Measurements from ENCODE around the gene MSGN1. TPM values are rescaled to one million over a fixed set of nuclear protein-coding genes. Genes with fewer than 3 reads are reported as not detected.

The MSGN1 gene
- not detected for polyA plus RNA-seq (2013, experiment 1 of 2; ENCODE audit: insufficient read length)
- not detected for polyA plus RNA-seq (2013, experiment 2 of 2; ENCODE audit: insufficient read length)

DNA sequence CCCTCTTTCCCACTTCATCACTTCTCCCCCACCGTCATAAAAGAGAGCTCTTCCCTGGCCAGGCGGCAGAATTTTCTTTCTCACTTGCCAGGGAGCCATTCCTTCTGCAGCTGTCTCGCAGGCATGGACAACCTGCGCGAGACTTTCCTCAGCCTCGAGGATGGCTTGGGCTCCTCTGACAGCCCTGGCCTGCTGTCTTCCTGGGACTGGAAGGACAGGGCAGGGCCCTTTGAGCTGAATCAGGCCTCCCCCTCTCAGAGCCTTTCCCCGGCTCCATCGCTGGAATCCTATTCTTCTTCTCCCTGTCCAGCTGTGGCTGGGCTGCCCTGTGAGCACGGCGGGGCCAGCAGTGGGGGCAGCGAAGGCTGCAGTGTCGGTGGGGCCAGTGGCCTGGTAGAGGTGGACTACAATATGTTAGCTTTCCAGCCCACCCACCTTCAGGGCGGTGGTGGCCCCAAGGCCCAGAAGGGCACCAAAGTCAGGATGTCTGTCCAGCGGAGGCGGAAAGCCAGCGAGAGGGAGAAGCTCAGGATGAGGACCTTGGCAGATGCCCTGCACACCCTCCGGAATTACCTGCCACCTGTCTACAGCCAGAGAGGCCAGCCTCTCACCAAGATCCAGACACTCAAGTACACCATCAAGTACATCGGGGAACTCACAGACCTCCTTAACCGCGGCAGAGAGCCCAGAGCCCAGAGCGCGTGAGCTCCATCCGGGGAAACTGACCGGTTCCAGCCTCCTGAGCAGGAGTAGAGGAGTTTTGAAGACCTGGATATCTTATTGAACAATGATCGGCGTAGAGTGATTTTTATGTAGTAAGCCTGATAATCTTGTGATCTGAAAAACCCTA lies at the start of gene MSGN1:
TSS of gene MSGN1 (plus strand) at position 65 of the 850 bp plus-strand sequence. CDS start at position 124, 59 bp downstream.
- DNase-seq = no peak

DNA sequence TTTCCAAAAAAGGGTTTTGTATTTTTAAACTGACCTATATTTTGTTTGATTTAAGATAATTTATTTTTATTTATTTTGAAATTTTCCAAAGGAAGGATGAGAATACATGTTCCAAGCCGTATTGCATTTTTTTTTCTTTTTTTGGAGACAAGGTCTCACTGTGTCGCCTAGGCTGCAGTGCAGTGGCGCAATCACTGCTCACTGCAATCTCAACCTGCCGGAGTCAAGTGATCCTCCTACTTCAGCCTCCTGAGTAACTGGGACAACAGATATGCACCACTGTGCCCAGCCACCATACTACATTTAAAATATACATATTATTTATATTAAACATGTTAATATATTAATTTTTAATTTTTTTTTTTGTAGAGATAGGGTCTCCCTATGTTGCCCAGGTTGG lies 47.4 kb upstream of the MSGN1 start:
- no peak for DNase-seq

DNA sequence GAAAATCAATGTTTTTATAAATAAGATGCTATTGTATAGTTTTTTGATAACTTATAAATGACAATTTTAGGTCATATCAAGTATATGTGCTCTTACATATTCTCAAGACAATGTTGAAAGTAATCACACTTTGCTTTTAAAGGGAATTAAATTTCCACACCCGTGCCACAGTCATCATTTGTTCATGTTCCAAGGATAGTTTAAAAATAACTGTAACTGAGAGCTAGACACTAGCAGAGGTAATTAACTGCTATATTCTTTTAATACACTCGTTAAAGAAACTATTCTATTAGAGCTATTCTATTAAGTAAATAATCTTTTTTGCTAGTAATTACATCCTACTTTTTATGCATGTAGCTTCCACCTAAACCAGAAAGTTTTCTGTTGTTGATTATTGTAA lies 44.3 kb upstream of the MSGN1 start:
- no peak for DNase-seq

GRCh38 chr2:17772532-17772931 lies 43.7 kb upstream of the MSGN1 start:
- DNase-seq = no peak

GRCh38 chr2:17780546-17780945 lies 35.7 kb upstream of the MSGN1 start:
- no peak for DNase-seq

- DNase-seq = no peak
These were observed 34.8 kb upstream of the MSGN1 start for GRCh38 chr2:17781482-17781881.

GRCh38 chr2:17786727-17787126 lies 29.5 kb upstream of the MSGN1 start:
- no peak for DNase-seq

- no peak for DNase-seq
These were observed 27.5 kb upstream of the MSGN1 start for GRCh38 chr2:17788773-17789172.

GRCh38 chr2:17790536-17790935 lies 25.7 kb upstream of the MSGN1 start:
- no peak for DNase-seq

DNA sequence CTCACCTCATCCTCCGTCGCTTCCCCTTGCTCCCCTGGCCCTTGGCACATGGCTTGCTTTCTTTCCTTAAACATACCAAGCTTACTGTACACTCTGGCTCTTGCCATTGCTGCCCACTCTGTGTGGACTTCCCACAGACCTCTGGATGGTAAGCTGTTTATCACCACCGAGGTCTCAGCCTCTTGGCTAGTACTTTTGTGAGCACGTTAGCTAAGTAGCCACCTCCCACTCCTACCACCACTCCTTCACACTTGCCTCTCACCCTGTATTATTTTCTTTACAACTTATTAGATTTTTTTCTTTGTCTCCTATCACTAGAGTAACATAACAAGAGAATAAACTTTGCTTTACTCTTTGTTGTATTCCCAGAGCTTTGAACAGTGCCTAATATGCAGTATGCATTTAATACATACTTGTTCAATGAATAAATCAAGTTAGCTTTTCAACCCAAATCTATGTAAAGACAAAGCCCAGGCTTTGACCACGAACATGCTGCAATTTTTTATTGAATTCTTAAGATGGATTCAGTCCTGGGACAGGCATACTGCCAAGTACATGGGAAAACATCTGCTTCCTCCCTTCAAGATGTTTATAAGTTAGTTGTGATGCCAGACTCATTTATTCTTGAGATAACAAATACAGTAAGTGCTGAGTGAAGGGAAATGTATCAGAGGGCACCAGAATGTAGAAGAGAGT lies 25.0 kb upstream of the MSGN1 start:
- DNase-seq = peak; percentile 77

DNA sequence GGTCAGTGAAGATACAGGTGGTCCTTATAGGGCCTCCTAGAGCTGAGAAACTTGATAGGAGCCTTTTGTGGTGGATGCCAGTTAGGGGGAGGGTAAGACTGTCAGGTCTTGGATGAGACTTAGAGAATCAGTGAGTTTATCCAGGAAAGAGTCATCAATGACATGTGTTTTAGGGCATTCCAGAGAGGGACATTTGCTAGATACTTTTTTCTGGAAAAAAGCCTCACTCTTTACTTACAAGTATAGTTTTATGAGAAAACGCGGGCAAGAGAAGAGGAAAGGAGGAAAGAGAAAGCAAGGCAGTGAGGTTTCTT lies 24.5 kb upstream of the MSGN1 start:
- no peak for DNase-seq

- no peak for DNase-seq
These were observed 23.7 kb upstream of the MSGN1 start for GRCh38 chr2:17792515-17792914.

DNA sequence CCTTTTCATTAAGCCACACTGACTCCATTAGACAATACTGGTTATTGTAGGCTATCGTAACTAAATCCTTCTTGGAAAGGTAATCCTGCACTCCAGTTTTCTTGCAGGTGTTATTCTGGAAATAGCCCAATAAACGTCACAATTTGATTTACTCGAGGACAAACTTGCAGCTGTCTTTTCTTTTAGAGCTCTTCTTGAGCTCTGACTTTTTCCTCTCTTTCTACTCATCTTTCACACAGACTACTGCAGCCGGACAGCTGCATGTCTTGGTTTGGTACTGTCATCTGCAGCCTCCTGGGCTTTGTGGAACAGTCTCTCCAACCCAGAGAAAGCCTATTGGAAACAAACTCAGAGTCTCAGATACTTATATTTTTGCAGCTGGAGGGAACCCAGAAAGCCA lies 23.0 kb upstream of the MSGN1 start:
- DNase-seq = no peak

DNA sequence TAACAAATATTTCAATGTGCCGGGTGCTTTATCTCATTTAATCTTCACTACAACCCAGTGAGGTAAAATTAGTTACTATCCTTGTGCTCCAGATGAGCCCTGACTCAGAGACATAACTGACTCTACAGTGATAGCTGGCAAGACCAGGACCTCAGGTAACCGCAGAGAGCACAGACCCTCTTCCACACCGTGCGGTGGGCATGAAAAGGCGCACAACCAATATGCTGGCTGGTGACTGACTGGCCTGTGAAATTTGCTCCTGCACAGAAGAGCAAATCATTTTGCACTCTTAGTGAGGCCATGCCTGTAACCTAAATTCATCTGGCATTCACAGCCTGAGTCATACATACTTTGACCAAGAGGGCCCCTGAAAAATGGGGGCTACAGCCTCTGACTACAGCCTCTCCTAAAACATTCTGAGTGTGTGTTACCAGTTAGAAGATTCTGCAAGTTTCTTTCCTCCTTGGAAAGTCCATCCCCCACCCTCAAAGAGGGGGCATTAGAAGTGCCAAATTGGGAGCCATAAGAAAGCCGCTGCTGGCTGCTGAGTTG lies 22.4 kb upstream of the MSGN1 start:
- peak; percentile 10 for DNase-seq

GRCh38 chr2:17795309-17795708 lies 21.0 kb upstream of the MSGN1 start:
- no peak for DNase-seq

- no peak for DNase-seq
These were observed 17.9 kb upstream of the MSGN1 start for GRCh38 chr2:17798338-17798737.

DNA sequence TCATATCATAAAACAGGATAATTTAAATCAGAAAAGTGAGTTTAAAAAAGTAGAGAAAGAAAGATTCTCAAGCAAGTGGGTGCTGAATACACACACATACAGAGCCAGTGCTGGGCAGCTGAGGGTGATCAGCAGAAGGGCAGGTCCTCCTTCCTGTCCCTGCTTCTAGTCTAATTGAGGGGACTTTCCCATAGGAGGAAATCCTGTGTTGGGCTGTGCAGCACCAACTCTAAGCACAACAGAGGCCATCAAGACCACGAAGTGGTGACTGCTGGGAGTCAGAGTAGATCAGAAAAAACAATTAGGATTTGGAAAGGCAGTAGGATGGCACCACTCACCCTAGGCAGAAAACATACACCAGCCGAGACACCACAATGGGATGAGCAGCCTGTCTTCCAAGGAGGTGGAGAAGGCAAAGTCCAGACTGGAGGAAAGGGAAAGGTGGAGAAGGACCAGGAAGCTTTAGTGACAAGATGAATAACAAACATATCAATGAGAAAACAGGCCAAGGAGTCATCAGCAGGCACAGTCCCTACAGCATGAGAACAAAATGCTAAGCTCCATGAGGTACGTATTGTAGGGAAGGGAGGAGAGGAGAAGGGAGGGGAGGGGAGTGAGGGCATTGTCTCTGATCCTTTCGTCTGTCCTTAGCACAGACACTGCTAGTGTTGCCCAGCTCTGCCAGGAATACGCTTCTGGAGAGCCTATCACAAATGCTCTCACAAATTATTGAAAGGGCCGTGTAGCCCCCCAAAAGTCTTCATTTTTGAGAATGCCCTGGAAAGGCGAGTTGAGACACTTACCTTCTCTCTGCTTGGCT lies 16.7 kb upstream of the MSGN1 start:
- no peak for DNase-seq

DNA sequence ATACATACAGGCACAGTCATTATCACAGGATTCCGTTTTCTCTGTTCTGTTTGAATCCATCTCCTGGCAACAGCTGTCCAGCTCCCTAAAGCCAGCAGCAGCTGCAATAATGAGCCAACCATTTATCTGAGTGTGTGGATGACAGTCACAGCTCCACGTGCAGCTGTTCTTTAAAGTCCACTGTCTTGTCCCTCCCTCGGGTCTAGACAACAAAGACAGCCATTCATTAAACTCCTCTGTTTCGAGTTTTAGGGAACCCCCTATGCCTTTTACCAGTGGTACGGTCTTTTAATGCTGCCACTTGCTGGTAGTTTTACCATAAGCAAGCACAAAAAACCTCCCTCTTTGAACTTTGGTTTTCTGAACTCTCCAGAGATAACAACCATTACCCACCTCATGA lies 16.0 kb upstream of the MSGN1 start:
- no peak for DNase-seq

DNA sequence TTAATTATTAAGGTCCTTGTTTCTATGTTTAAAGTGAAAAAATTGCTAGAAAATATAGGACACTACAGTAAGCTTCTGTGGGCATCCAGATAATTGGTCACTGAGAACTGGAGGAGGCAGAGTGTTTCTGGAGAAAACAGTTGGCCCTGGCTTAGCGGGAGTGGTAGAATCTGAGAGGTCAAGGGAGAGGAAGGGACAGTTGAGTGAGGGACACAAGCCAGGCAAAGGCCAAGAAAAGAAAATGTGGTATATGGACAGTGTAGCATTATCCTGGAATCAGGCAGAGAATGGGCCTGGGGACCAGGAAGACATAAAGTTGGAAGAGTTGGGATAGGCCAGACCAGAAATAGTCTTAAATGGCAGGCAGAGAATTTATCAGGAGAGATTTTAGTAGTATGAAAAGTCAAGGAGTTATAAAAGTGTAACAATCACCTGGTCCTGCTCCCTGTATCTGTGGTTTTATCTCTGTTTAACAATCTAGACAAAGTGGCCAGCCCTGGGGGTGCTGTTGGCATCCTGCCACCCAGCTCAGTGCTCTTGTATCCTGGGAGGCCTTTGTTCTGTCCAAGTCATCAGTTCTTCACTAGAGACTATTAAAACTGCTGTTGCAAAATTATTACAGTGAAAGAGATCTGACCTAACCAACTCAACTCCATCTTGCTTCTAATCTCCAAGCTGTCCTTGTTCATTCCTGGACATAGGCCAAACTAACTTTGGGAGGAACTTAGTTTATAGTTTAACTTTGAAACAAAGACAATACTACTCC lies 15.4 kb upstream of the MSGN1 start:
- DNase-seq = no peak

DNA sequence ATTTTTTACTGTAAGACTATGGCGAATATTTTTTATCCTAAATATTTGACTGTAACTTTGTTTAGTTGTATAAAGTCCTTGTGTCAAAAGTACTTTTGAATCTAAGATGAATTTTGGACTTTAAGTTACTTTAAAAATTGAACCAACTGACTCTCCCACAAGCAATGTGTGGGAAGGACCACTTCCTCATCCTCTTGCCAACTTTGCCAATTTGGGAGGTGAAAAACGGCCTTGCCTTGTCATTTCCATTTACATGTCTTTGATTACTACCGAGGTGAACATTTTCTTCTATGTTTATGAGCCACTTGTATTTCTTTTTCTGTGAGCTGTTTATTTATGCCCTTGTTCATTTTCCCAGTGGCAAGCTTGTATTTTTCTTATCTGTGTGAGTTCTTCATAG lies 12.8 kb upstream of the MSGN1 start:
- DNase-seq = no peak

- DNase-seq = no peak
These were observed 11.9 kb upstream of the MSGN1 start for GRCh38 chr2:17804358-17804757.

DNA sequence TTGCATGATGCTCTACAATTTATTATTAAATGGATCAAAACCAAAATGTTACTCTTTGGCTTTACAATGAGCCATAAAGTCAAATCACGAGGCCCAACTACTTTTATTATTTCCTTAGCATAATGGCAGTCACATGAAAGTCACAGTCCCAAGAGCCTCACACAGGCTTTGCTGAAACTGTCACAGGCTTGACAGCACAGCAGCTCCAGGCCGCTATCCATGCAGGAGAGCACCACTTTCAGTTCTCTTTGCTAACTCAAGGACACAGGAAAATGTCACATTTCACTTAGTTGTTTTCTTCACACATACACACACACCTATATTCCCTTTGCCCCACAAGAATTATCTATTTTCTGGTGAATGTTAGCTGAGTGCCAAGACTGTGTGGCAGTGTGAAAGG lies 11.1 kb upstream of the MSGN1 start:
- DNase-seq = no peak

Data from fibroblast of skin of scalp (primary cell).